GM21576 (cell line): ENCODE results near the gene GBGT1.

Experiments
- ATAC-seq: cut with Tn5 transposase; IDR thresholded peaks from one replicate; pipeline ENCODE4 v1.9.1; 2021; ENCODE audit warnings: mild to moderate bottlenecking, moderate library complexity; ENCODE audit not compliant: unreplicated experiment

The GBGT1 gene

DNA sequence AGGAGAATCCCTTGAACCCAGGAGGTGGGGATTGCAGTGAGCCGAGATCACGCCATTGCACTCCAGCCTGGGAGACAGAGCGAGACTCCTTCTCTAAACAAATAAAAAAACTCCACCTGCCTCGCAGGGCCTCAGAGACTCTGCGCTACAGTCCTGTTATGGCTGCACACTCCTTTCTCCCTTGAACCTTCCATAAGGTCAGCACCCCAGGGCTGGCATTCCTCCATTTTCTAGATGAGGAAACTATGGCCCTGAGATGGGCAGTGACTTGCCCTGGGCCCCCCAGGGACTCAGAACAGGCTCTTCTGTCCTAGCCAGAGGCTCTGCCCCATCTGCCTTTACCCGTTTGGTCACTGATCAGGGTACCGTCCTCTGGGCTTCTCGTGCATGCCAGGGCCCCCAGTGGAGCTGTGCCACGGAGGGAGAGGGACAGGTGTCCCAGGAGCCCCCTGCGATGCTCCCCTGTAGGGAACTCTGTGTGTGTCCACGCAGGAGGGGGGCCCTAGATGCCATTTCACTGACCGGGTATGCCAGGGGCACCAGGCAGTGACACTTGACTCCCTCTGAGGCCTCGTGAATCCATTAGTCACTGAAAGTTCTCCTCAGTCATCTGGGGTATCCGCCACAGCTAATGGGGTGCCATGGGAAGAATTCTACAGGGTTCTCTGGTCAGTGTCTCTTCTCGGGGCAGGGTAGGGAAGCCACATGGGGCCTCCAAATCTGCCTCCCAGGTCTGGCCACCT, 58.8 kb downstream of the GBGT1 start:
- no peak for ATAC-seq

DNA sequence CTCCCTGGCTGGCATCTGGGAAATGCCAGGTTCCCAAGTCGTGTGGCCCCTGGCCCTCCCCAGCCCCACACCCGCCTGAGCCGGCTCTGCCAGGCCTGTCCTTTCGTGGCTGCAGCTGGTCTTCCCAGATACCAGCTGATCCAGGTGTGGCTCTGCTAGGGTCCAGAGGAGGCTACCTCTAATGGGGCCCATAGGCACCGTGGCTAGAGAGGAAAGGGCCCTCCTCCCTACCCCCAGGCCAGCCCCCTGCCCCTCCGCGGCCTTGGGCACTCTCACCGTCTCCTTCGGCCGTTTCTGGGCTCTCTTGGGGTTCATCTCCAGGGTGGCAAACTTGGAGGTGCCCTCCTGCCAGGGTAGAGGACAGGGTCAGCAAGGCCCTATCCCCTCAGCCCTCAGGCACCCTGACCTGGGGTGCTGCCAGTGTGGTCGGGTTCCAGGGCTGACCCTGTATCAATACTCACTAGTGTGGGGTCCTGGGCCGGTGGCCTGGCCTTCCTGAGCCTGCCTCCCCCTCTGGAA, 59.7 kb downstream of the GBGT1 start:
- no peak for ATAC-seq

DNA sequence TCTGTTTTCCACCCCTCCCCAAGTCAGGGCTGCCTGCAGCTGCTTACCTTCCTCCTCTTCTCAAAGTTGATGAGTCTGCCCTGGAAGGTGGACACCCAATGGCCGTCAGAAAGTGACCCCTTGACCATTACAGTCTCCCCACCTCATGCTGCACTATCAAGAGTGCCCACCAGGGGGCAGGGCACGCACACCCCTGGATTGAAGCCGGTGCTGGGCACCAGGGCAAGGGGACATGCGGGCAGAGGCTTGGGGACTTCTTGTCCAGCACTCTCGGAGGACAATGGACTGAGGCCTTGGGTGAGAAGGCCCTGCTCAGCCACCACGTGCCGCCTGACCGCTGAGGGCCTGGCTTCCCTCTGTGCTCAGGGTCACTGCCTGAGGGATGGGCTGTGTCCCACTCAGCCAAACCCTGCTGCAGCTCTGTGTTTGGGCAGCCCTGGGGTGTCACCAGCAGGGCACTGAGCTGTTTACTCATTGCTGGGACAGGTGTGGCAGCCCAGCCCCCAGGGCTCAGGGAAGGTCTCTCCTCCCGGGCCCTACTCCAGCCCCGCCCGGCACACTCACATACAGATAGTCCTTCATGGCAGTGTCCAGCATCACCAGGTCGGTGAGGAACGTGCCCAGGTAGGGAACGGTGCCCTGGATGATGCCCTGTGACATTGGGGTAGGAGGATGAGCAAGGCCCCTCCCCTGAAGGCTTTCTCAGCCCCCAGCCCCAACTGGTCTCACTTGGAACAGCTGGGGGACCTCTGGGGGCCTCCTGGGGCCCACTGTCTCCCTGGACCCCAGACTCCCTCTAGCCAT, 60.3 kb downstream of the GBGT1 start:
- ATAC-seq: no peak
